Measurements from ENCODE around the gene YBX3.

The YBX3 gene

DNA sequence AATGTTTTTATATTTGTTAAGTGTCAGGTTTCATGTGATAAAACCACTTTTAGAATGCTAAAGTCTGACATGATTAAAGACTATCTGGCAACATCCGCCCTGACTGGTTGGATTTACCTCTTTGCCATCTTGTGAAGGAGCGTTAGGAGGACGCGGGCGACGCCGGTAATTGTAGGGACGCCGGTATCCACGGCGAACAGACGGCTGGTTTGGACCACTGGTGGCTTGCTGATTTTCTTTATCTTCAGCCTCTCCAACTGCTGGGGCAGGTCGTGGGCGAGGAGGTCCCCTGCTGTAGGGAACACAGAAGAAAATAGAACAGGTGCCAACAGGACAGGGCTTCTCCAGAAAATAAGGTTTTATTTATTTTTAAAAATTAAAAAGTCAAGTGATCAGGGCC is 21.3 kb downstream of the YBX3 start:
- TF ChIP-seq, protein P1, sequence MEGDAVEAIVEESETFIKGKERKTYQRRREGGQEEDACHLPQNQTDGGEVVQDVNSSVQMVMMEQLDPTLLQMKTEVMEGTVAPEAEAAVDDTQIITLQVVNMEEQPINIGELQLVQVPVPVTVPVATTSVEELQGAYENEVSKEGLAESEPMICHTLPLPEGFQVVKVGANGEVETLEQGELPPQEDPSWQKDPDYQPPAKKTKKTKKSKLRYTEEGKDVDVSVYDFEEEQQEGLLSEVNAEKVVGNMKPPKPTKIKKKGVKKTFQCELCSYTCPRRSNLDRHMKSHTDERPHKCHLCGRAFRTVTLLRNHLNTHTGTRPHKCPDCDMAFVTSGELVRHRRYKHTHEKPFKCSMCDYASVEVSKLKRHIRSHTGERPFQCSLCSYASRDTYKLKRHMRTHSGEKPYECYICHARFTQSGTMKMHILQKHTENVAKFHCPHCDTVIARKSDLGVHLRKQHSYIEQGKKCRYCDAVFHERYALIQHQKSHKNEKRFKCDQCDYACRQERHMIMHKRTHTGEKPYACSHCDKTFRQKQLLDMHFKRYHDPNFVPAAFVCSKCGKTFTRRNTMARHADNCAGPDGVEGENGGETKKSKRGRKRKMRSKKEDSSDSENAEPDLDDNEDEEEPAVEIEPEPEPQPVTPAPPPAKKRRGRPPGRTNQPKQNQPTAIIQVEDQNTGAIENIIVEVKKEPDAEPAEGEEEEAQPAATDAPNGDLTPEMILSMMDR (IDR thresholded peaks at IDR 0.05; ENCODE audit: low read depth, low read length, missing control alignments) = no peak
- DNase-seq (ENCODE audit: extremely low read depth, low read depth) = no peak
- H3K4me3 ChIP-seq (replicated peaks; ENCODE audit: low read depth, low read length) = no peak overlapping the region

DNA sequence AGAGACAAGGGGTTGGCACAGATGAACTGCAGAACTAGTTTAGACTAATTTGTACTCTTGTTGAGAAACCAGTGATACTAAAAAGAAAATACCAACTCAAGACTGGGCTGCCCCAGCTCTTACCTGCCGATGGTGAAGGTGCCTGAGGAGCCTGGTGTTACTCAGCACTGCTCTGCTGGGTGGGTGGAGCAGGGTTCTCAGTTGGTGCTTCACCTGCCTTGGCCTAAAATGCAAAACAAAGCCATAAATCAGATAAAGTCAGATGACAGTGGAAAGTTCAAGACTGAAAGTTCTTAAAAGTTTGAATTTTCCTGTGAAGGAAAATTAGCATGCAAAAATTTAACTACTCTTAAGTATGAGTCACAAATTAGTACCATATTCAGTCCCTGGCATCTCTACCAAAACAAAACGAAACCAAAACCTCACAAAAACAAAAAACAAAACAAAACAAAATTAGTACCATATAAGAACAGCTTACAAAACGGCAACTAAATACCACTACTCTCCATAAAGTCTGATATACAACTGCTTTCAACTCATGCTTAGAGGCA is 21.9 kb downstream of the YBX3 start:
- no peak for DNase-seq (ENCODE audit: extremely low read depth, low read depth)
- TF ChIP-seq, protein P1 (IDR thresholded peaks at IDR 0.05; ENCODE audit: low read depth, low read length, missing control alignments) = no peak
- no peak overlapping the region for H3K4me3 ChIP-seq (replicated peaks; ENCODE audit: low read depth, low read length)

GRCh38 chr12:10700581-10700980 is 22.5 kb downstream of the YBX3 start:
- H3K4me3 ChIP-seq (replicated peaks; ENCODE audit: low read depth, low read length) = no peak overlapping the region
- TF ChIP-seq, protein P1 (IDR thresholded peaks at IDR 0.05; ENCODE audit: low read depth, low read length, missing control alignments) = no peak
- no peak for DNase-seq (ENCODE audit: extremely low read depth, low read depth)

DNA sequence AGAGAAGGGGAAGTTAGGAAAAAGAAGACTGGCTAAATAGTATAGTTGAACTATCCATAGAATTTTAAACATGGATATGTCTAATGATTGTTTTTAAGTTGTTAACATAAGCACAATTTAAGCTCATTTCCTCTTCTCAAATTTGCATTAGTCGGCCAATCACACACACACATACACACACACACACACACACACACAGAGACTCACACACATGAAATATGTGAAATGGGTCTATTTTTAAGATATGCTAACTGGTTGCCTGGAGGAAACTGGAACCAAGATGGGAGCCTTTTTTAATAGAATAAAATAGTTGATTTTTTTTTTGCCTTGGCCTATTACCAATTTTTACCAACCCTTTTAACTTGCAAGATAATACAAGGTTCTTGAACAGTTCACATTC is 25.3 kb downstream of the YBX3 start:
- H3K4me3 ChIP-seq (replicated peaks; ENCODE audit: low read depth, low read length) = no peak overlapping the region
- TF ChIP-seq, protein P1 (IDR thresholded peaks at IDR 0.05; ENCODE audit: low read depth, low read length, missing control alignments) = no peak
- no peak for DNase-seq (ENCODE audit: extremely low read depth, low read depth)

GRCh38 chr12:10697156-10697555 is 26.0 kb downstream of the YBX3 start:
- TF ChIP-seq, protein P1 (IDR thresholded peaks at IDR 0.05; ENCODE audit: low read depth, low read length, missing control alignments) = no peak
- DNase-seq (ENCODE audit: extremely low read depth, low read depth) = no peak
- H3K4me3 ChIP-seq (replicated peaks; ENCODE audit: low read depth, low read length) = no peak overlapping the region

GRCh38 chr12:10690906-10691305 is 32.2 kb downstream of the YBX3 start:
- H3K4me3 ChIP-seq (replicated peaks; ENCODE audit: low read depth, low read length) = no peak overlapping the region
- no peak for DNase-seq (ENCODE audit: extremely low read depth, low read depth)
- TF ChIP-seq, protein P1 (IDR thresholded peaks at IDR 0.05; ENCODE audit: low read depth, low read length, missing control alignments) = no peak

DNA sequence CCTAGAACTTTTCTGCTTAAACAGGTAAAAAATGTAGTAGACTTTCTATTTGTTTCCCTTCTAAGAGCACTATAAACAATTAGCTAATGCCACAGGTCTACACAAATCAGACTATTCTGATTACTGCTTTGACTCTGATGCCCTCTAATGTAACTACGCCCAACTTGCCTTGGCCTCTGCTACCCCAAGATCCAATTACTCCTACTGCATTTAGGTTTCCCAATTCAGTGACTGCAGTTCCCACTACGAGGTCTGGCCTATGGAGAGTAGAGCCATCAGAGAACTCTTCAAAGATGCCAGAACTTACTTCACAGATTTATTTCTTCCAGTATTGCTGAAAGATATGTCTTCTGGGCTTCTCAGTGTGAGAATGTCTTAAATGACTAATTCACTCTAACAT is 34.0 kb downstream of the YBX3 start:
- TF ChIP-seq, protein P1 (IDR thresholded peaks at IDR 0.05; ENCODE audit: low read depth, low read length, missing control alignments) = no peak
- no peak for DNase-seq (ENCODE audit: extremely low read depth, low read depth)

More for the DNA sequence above, 34.0 kb downstream of the YBX3 start:
- no peak overlapping the region for H3K4me3 ChIP-seq (replicated peaks; ENCODE audit: low read depth, low read length)

Data from HFF-Myc (cell line).